Measurements from ENCODE around the gene SNX24.

The SNX24 gene

DNA sequence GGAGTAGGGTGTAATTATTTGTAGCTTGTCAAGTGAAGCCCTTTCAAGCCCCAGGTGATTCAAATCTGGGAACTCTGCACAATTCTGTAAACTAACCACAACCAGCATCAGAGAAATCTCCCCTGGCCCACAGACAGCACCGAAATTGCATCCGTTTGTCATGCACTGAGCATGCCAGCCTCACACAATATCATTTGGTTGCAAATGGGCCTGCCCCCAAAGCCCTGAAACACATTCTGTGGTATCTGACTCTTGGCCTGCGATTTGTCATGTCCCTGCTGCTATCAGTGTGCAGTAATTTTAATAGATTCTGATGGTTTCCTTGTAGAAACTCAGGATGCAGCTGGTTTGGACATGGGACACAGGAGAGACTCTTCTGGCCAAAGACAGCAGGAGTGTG lies 35.3 kb downstream of the SNX24 start:
- TF ChIP-seq, protein P1, sequence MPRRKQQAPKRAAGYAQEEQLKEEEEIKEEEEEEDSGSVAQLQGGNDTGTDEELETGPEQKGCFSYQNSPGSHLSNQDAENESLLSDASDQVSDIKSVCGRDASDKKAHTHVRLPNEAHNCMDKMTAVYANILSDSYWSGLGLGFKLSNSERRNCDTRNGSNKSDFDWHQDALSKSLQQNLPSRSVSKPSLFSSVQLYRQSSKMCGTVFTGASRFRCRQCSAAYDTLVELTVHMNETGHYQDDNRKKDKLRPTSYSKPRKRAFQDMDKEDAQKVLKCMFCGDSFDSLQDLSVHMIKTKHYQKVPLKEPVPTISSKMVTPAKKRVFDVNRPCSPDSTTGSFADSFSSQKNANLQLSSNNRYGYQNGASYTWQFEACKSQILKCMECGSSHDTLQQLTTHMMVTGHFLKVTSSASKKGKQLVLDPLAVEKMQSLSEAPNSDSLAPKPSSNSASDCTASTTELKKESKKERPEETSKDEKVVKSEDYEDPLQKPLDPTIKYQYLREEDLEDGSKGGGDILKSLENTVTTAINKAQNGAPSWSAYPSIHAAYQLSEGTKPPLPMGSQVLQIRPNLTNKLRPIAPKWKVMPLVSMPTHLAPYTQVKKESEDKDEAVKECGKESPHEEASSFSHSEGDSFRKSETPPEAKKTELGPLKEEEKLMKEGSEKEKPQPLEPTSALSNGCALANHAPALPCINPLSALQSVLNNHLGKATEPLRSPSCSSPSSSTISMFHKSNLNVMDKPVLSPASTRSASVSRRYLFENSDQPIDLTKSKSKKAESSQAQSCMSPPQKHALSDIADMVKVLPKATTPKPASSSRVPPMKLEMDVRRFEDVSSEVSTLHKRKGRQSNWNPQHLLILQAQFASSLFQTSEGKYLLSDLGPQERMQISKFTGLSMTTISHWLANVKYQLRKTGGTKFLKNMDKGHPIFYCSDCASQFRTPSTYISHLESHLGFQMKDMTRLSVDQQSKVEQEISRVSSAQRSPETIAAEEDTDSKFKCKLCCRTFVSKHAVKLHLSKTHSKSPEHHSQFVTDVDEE (CRISPR knock-in tag; IDR thresholded peaks at IDR 0.05): peak; percentile 75
- TF ChIP-seq ARNTL (CRISPR knock-in tag; IDR thresholded peaks at IDR 0.05; ENCODE audit: borderline replicate concordance, low read depth): no peak
- TF ChIP-seq ISL1 (CRISPR knock-in tag; IDR thresholded peaks at IDR 0.05): peak; percentile 53; the same call in 1 of the 2 replicates
- no peak for TF ChIP-seq ZC3H10 (CRISPR knock-in tag; IDR thresholded peaks at IDR 0.05)
- TF ChIP-seq, protein P2, sequence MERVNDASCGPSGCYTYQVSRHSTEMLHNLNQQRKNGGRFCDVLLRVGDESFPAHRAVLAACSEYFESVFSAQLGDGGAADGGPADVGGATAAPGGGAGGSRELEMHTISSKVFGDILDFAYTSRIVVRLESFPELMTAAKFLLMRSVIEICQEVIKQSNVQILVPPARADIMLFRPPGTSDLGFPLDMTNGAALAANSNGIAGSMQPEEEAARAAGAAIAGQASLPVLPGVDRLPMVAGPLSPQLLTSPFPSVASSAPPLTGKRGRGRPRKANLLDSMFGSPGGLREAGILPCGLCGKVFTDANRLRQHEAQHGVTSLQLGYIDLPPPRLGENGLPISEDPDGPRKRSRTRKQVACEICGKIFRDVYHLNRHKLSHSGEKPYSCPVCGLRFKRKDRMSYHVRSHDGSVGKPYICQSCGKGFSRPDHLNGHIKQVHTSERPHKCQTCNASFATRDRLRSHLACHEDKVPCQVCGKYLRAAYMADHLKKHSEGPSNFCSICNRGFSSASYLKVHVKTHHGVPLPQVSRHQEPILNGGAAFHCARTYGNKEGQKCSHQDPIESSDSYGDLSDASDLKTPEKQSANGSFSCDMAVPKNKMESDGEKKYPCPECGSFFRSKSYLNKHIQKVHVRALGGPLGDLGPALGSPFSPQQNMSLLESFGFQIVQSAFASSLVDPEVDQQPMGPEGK (CRISPR knock-in tag; IDR thresholded peaks at IDR 0.05; ENCODE audit: borderline replicate concordance): peak; percentile 66; the same call in 1 of the 2 replicates
- TF ChIP-seq, protein P3, sequence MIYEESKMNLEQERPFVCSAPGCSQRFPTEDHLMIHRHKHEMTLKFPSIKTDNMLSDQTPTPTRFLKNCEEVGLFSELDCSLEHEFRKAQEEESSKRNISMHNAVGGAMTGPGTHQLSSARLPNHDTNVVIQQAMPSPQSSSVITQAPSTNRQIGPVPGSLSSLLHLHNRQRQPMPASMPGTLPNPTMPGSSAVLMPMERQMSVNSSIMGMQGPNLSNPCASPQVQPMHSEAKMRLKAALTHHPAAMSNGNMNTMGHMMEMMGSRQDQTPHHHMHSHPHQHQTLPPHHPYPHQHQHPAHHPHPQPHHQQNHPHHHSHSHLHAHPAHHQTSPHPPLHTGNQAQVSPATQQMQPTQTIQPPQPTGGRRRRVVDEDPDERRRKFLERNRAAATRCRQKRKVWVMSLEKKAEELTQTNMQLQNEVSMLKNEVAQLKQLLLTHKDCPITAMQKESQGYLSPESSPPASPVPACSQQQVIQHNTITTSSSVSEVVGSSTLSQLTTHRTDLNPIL (CRISPR knock-in tag; IDR thresholded peaks at IDR 0.05; ENCODE audit: low read depth): no peak
- TF ChIP-seq RARB (CRISPR knock-in tag; IDR thresholded peaks at IDR 0.05): no peak
- no peak for TF ChIP-seq ZFP30 (CRISPR knock-in tag; IDR thresholded peaks at IDR 0.05)
- 0 out of 2 replicates have a peak, but pooled peaks have one; percentile 17 for TF ChIP-seq TCF4 (CRISPR knock-in tag; IDR thresholded peaks at IDR 0.05; ENCODE audit: borderline replicate concordance)
- peak; percentile 82 for ATAC-seq

DNA sequence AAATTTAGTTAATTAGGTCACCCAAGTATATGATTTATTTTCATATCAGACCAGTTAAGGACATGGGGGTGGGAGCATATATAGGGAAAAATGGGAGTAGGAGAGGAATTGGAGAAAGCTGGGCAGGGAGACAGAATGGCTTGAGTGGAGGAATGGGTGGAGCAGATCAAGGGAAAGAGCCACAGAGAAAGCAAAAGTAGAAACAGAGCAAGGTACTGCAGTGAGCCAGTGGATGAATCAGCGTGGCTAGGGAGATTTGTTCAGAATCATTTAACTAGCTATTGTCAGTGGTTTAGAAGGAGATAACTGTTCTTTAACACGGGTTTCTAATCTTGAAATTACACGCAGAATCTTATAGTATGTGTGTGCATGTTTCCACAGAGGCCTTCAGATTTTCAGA lies 37.4 kb downstream of the SNX24 start:
- ATAC-seq: peak; percentile 80
- TF ChIP-seq TCF4 (CRISPR knock-in tag; IDR thresholded peaks at IDR 0.05; ENCODE audit: borderline replicate concordance) (no peak), RARB (CRISPR knock-in tag; IDR thresholded peaks at IDR 0.05) (no peak)

DNA sequence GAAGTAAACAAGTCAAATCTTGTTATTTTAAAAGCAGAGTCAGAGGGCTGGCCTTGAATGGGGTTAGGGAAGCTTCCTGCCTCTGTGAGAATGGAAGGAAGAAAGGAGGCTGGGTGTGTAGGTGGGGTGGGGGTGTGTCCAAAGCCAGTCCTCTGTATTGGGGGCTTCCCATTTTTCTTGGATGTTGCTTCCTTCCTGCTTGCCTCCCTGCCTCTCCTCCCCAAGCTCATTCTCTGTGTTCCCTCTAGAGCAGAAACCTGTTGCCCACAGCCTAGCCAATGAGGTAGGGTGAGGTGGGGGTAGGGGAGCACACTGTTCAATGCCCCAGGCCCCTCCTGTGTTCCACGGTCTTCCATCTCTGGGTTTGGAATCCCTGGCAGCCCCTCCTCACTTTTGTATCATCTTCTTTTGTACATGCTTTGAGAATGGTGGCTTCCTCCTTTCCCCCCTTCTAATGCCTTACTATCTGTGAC lies 39.7 kb downstream of the SNX24 start:
- no peak for ATAC-seq
- TF ChIP-seq ZFP3 (CRISPR knock-in tag; IDR thresholded peaks at IDR 0.05) (no peak), ESRRG (CRISPR knock-in tag; IDR thresholded peaks at IDR 0.05) (no peak), TCF4 (CRISPR knock-in tag; IDR thresholded peaks at IDR 0.05; ENCODE audit: borderline replicate concordance) (no peak), RARB (CRISPR knock-in tag; IDR thresholded peaks at IDR 0.05) (no peak), ARNTL (CRISPR knock-in tag; IDR thresholded peaks at IDR 0.05; ENCODE audit: borderline replicate concordance, low read depth) (no peak), CSDC2 (CRISPR knock-in tag; IDR thresholded peaks at IDR 0.05) (no peak), TOX (CRISPR knock-in tag; IDR thresholded peaks at IDR 0.05; ENCODE audit: borderline replicate concordance) (no peak), PPARA (CRISPR knock-in tag; IDR thresholded peaks at IDR 0.05; ENCODE audit: borderline replicate concordance) (no peak), SNAI2 (CRISPR knock-in tag; IDR thresholded peaks at IDR 0.05) (no peak), BACH2 (CRISPR knock-in tag; IDR thresholded peaks at IDR 0.05; ENCODE audit: borderline replicate concordance) (no peak)
- TF ChIP-seq, protein P4, sequence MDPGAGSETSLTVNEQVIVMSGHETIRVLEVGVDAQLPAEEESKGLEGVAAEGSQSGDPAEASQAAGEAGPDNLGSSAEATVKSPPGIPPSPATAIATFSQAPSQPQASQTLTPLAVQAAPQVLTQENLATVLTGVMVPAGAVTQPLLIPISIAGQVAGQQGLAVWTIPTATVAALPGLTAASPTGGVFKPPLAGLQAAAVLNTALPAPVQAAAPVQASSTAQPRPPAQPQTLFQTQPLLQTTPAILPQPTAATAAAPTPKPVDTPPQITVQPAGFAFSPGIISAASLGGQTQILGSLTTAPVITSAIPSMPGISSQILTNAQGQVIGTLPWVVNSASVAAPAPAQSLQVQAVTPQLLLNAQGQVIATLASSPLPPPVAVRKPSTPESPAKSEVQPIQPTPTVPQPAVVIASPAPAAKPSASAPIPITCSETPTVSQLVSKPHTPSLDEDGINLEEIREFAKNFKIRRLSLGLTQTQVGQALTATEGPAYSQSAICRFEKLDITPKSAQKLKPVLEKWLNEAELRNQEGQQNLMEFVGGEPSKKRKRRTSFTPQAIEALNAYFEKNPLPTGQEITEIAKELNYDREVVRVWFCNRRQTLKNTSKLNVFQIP (CRISPR knock-in tag; IDR thresholded peaks at IDR 0.05; ENCODE audit: borderline replicate concordance, low read depth): no peak
- TF ChIP-seq, protein P2 (CRISPR knock-in tag; IDR thresholded peaks at IDR 0.05; ENCODE audit: borderline replicate concordance): no peak

DNA sequence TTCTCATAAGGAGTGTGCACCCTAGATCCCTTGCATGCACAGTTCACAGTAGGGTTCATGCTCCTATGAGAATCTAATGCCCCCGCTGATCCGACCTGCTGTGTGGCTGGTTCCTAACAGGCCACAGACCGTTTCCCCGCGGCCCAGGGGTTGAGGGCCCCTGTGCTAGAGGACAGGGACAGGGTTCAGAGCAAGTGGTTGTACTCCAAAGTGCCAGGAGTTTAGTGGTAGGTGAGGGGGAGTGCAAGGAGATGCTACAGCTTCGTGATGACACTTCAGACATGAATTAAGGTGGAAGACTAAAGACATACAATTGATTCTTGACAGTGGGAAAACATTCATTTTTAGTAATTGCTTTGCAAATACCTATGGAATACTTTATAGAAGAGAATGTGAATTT lies 40.5 kb downstream of the SNX24 start:
- ATAC-seq: no peak
- TF ChIP-seq RARB (CRISPR knock-in tag; IDR thresholded peaks at IDR 0.05) (no peak), TOX (CRISPR knock-in tag; IDR thresholded peaks at IDR 0.05; ENCODE audit: borderline replicate concordance) (no peak), ZFP30 (CRISPR knock-in tag; IDR thresholded peaks at IDR 0.05) (no peak), ZNF70 (CRISPR knock-in tag; IDR thresholded peaks at IDR 0.05) (no peak)
- TF ChIP-seq, protein P5, sequence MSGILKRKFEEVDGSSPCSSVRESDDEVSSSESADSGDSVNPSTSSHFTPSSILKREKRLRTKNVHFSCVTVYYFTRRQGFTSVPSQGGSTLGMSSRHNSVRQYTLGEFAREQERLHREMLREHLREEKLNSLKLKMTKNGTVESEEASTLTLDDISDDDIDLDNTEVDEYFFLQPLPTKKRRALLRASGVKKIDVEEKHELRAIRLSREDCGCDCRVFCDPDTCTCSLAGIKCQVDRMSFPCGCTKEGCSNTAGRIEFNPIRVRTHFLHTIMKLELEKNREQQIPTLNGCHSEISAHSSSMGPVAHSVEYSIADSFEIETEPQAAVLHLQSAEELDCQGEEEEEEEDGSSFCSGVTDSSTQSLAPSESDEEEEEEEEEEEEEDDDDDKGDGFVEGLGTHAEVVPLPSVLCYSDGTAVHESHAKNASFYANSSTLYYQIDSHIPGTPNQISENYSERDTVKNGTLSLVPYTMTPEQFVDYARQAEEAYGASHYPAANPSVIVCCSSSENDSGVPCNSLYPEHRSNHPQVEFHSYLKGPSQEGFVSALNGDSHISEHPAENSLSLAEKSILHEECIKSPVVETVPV (CRISPR knock-in tag; IDR thresholded peaks at IDR 0.05): no peak
